HG03521 (cell line): ENCODE measurements around the gene PLCL1.

Experiments used
- ATAC-seq: cut with Tn5 transposase; IDR thresholded peaks from one replicate; pipeline ENCODE4 v1.9.1; 2021; ENCODE audit warnings: mild to moderate bottlenecking, moderate library complexity; ENCODE audit not compliant: unreplicated experiment

The PLCL1 gene

DNA sequence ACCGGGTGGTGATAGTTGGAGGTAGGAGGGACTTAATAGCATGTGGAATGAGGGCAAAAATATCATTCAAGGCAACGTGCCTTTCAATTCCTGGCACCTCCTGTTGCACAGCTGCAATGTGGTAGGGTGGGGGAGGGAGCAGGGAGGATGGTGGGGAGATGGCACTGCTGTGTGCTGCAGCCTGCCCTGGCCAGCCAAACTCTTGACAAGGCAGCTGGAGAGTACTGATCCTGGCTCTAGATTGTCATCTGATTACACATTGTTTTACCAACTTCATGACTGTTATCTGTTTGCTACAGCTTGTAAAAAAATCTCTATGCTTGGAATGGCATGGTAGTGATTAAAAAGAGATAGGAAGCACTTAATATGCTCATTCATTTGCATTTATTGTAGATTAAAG lies 47.7 kb downstream of the PLCL1 start:
- ATAC-seq: no peak

DNA sequence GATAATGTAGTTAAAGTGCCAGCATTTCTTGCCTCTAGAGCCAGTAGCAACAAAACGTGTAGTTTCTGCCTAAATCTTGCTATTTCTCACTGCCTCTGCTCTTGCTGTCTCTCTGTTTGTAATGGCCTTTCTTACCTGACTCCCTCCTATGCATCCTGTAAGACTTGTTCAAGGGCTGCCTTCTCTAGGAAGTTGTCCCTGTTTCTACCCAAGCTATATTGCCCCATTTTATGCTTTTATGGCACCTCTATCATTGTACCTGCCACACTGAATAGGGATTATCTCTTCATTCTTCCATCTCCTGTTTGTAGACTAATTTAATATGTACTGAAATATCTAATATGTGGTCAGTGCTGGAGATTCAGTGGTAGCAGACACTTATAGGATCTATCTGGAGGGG lies 49.2 kb downstream of the PLCL1 start:
- no peak for ATAC-seq

- ATAC-seq: no peak
Measured at GRCh38 chr2:197857476-197858107, 53.2 kb downstream of the PLCL1 start.

DNA sequence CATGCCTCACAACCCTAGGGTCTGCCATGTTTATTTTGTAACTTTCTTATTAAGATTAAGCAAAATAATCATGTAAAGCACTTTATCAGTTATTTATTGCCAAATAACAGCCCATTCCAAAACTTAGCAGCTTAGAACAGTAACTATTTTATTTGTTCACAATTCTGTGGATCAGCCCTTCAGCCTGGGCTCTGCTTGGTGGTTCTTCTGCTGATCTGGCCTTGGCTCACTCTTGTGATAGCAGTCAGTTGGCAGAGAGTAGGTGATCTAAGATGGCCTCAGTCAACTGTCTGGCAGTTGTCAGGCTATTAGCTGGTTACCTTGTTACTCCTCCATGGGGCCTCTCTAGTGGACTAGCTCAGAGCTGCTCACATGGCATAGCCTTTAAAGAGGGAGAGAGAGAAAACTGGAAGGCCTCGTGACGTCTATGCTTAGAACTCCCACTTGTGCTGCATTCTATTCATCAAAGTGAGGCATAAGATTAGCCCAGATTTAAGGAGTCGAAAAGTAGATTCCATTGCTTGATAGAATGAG lies 54.3 kb downstream of the PLCL1 start:
- no peak for ATAC-seq

- ATAC-seq: no peak
Measured at GRCh38 chr2:197862246-197862955, 58.0 kb downstream of the PLCL1 start.

DNA sequence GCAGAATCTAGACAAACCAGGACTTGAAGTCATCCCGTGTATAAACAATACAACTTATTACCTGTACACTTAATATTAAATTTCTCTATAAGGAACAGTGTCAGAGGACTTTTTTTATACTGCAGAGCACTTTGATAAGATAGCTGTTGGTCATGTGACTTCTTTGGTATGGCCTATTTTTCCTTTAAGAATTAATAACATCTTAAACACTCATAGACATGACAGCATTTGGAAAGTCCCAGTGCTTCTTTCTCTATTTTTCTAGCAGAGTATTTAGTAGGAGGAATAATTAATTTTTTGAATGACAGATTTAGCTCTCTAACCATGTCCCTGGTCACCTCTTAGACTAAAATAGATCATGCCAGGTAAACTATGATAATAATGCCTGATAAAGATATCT lies 59.4 kb downstream of the PLCL1 start:
- ATAC-seq: no peak

DNA sequence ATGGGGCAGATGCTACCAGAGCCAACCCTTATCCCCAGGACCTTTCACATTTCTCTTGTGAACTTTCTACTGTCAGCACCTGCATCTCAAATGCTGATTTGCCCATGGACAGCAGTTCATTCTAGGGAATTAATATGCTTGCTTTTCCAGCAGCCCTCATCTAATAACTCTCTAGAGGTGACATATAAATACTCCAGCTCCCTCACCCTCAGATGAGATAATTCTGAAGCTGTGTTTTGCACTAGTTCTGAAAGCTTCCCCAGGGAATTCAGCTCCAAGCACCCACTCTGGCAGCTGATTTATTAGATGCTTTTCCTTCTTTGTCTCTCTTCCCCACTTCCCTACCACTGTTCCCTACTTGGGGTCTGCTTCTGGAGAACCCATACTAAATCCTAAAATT lies 62.1 kb downstream of the PLCL1 start:
- no peak for ATAC-seq

GRCh38 chr2:197867033-197867432 lies 62.6 kb downstream of the PLCL1 start:
- no peak for ATAC-seq

GRCh38 chr2:197867624-197868023 lies 63.2 kb downstream of the PLCL1 start:
- ATAC-seq: no peak

- ATAC-seq: no peak
Measured at GRCh38 chr2:197868206-197868605, 63.8 kb downstream of the PLCL1 start.

DNA sequence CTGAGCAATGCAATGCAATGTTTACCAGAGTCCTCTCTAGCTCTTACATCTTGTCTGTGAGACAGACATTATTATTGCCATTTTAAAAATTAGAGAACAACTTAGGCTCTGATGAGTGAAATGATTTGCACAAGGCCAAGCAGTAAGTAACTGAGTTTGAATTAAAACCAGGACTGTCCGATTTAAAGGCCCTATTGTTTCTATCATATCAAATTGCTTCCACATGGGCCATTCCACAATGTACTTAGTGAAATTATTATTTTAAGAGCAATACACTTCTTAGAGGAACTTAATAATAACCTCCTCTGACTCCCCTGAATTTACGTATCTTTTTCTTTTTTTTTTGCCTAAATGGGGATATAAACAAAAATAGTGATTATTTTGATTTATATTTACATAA lies 64.6 kb downstream of the PLCL1 start:
- ATAC-seq: no peak

- no peak for ATAC-seq
Measured at GRCh38 chr2:197869501-197870111, 65.2 kb downstream of the PLCL1 start.

DNA sequence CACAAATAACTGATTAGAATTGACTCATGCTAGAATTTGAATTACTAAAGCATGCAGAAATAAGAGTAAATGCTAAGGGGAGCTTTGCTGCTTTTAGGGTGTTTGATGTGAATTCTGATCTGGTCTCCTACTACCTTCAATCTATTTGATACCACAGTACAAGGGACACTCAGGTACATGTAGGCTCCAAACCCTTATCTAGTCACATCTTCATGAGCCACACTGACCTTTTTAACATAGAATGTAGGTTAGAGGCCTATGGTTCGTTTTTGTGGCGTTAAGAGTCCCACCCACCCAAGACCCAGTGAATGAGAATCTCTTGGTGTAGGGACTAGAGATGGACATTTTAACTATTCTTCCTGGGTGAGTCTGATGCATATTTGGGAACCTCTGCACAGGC lies 65.7 kb downstream of the PLCL1 start:
- no peak for ATAC-seq

GRCh38 chr2:197871780-197872456 lies 67.5 kb downstream of the PLCL1 start:
- ATAC-seq: no peak

GRCh38 chr2:197873293-197873701 lies 68.9 kb downstream of the PLCL1 start:
- ATAC-seq: no peak

DNA sequence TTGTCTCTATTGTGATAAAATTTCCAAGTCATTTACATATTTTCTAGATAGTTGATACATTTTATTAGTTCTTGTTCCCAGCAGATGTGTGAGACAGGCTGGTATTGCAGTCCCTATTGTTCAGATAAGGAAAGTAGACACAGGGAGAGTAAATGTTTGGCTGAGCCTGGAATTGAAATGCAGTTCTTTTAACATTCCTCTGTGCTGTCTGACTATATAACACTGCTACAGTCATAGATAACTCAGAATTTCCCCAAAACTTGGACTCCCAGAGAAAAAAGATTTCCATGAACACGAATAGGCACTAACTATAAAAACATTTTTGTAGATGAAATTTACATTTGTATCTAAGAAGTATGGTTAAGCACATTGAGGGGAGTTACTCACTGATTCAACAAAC lies 71.4 kb downstream of the PLCL1 start:
- ATAC-seq: no peak

GRCh38 chr2:197876524-197876923 lies 72.1 kb downstream of the PLCL1 start:
- ATAC-seq: no peak

GRCh38 chr2:197877038-197877437 lies 72.6 kb downstream of the PLCL1 start:
- ATAC-seq: no peak

DNA sequence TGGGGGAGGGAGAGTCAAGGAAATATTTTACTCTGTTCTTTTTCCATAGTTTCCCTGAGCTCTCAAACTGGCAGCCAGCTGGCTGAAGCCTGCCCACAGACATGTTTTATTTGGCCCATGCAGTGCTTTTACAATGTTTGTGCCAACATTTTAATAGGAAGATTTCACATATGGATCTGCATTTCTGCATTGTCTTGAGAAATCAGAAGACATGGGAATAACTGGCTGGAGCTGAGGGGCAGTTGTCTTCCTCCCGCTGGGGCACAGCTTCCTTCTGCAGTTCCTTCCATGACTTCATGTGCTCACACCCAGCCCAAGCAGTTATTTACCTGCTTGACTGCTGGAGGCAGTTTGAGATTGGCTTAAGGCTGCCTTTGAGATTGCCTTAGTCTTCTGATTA lies 74.4 kb downstream of the PLCL1 start:
- ATAC-seq: no peak

GRCh38 chr2:197879812-197880408 lies 75.5 kb downstream of the PLCL1 start:
- ATAC-seq: no peak

DNA sequence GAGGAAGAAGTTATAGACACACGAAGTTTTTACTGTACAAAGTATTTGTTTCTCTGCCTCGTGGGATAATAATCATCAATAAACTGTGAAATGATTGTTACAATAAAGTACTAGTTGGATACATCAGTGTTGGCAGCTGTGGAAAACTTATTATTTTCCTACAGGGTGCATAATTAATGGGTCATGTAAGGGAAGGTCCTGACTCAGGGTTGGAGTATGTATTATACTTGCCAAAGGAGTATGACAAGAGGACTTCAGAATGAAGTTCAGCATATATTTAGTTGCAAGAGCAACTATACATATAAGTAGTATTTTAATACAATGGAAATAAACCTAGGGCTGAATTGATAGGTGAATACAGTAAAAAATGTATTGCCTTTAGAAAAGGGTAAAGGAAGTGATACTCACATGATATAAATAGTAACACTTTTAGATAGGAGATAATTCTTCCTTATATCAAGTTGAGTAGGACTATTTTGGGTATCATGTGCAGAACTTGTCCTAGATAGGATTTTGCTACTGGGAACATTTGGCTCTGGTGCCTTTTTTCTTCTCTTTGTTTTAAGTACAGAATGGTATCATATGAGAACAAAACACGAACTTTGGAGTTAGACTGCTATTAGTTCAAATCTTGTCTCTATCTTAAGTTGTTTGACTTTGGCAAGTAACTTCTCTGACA lies 79.1 kb downstream of the PLCL1 start:
- ATAC-seq: no peak
